ENCODE results near the gene CDKN2AIPNL. TPM values are rescaled to one million over a fixed set of nuclear protein-coding genes. Genes with fewer than 3 reads are reported as not detected.
"Not testable (repeated sequence)": the region's sequence is repeated elsewhere in the genome, so short reads cannot be mapped to it uniquely, and the experiment has no call there.

Gene CDKN2AIPNL
- total RNA-seq, 1 donor from 2014 or later, result 41.3 TPM

- DNase-seq, result no peak
- no peaks in the 10 kb centered on the region for H3K4me1 Mint-ChIP-seq (ENCODE audit: low read depth, unreplicated experiment)
- no peak overlapping the region for H3K27ac Mint-ChIP-seq (ENCODE audit: unreplicated experiment)
- no peaks in the 10 kb centered on the region for H3K27me3 Mint-ChIP-seq (ENCODE audit: unreplicated experiment)
- no peak for TF ChIP-seq CTCF (IDR thresholded peaks at IDR 0.05; ENCODE audit: partially characterized antibody, unreplicated experiment)
- H3K36me3 Mint-ChIP-seq (ENCODE audit: unreplicated experiment), result no peaks in the 10 kb centered on the region
- H3K9me3 Mint-ChIP-seq (ENCODE audit: unreplicated experiment), result no peaks in the 10 kb centered on the region
- no peak overlapping the region for H3K4me3 Mint-ChIP-seq (ENCODE audit: unreplicated experiment)
These were observed 27.5 kb downstream of the CDKN2AIPNL start for GRCh38 chr5:134383980-134384697.

- not testable (repeated sequence) for H3K4me3 Mint-ChIP-seq (ENCODE audit: unreplicated experiment); H3K27ac Mint-ChIP-seq (ENCODE audit: unreplicated experiment); DNase-seq; H3K27me3 Mint-ChIP-seq (ENCODE audit: unreplicated experiment); H3K9me3 Mint-ChIP-seq (ENCODE audit: unreplicated experiment); H3K36me3 Mint-ChIP-seq (ENCODE audit: unreplicated experiment); H3K4me1 Mint-ChIP-seq (ENCODE audit: low read depth, unreplicated experiment)
These were observed 29.5 kb downstream of the CDKN2AIPNL start for GRCh38 chr5:134382204-134382603.

GRCh38 chr5:134380346-134380745 is 31.3 kb downstream of the CDKN2AIPNL start:
- Mint-ChIP-seq H3K27ac (ENCODE audit: unreplicated experiment) (no peak overlapping the region), H3K9me3 (ENCODE audit: unreplicated experiment) (peaks cover 2% of the 10 kb centered on the region), H3K27me3 (ENCODE audit: unreplicated experiment) (no peaks in the 10 kb centered on the region), H3K36me3 (ENCODE audit: unreplicated experiment) (no peaks in the 10 kb centered on the region), H3K4me3 (ENCODE audit: unreplicated experiment) (no peak overlapping the region), H3K4me1 (ENCODE audit: low read depth, unreplicated experiment) (no peaks in the 10 kb centered on the region)
- TF ChIP-seq CTCF (IDR thresholded peaks at IDR 0.05; ENCODE audit: partially characterized antibody, unreplicated experiment), result no peak
- no peak for DNase-seq

- Mint-ChIP-seq H3K9me3 (ENCODE audit: unreplicated experiment) (peaks cover 18% of the 10 kb centered on the region), H3K4me1 (ENCODE audit: low read depth, unreplicated experiment) (peaks cover 2% of the 10 kb centered on the region), H3K27ac (ENCODE audit: unreplicated experiment) (no peak overlapping the region), H3K36me3 (ENCODE audit: unreplicated experiment) (no peaks in the 10 kb centered on the region), H3K27me3 (ENCODE audit: unreplicated experiment) (peaks cover 7% of the 10 kb centered on the region), H3K4me3 (ENCODE audit: unreplicated experiment) (no peak overlapping the region)
- DNase-seq, result no peak
- TF ChIP-seq CTCF (IDR thresholded peaks at IDR 0.05; ENCODE audit: partially characterized antibody, unreplicated experiment), result no peak
These were observed 37.4 kb downstream of the CDKN2AIPNL start for GRCh38 chr5:134374232-134374631.

DNA sequence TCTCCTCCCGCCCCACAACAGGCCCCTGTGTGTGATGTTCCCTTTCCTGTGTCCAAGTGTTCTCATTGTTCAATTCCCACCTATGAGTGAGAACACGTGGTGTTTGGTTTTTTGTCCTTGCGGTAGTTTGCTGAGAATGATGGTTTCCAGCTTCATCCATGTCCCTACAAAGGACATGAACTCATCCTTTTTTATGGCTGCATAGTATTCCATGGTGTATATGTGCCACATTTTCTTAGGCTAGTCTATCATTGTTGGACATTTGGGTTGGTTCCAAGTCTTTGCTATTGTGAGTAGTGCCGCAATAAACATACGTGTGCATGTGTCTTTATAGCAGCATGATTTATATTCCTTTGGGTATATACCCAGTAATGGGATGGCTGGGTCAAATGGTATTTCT is 38.0 kb downstream of the CDKN2AIPNL start:
- peaks cover 18% of the 10 kb centered on the region for H3K9me3 Mint-ChIP-seq (ENCODE audit: unreplicated experiment)
- H3K36me3 Mint-ChIP-seq (ENCODE audit: unreplicated experiment); H3K27ac Mint-ChIP-seq (ENCODE audit: unreplicated experiment); DNase-seq; H3K27me3 Mint-ChIP-seq (ENCODE audit: unreplicated experiment); H3K4me1 Mint-ChIP-seq (ENCODE audit: low read depth, unreplicated experiment): not testable (repeated sequence)
- peak overlapping the region; percentile 75 for H3K4me3 Mint-ChIP-seq (ENCODE audit: unreplicated experiment)

DNA sequence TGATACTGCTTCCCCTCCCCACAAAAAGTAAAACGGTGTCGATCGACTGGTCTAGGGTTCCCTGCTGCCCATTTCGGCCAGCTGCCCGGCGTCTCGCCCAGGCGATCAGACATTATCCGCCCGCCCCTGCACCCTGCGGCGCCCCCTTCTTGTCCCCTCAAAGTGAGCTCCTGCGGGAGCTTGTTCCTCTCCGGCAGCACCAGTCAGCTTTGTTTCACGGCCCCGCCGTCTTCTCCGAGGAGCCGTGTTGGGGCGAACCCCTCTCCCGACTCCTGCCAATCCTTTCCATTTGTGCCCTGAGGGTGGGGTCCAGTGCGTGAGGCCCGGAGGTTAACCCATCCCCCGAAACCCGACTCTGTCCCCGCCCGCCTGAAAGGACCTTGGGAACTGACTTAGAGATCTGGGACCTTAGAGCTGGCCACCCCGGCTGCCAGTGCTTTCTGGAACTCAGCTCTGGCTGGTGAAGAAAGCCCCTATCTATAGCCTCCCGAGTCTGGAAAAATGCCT is 39.8 kb downstream of the CDKN2AIPNL start:
- TF ChIP-seq CTCF (IDR thresholded peaks at IDR 0.05; ENCODE audit: partially characterized antibody, unreplicated experiment), result no peak
- peak overlapping the region; percentile 95 for H3K4me3 Mint-ChIP-seq (ENCODE audit: unreplicated experiment)
- peak; percentile 64 for DNase-seq
- H3K27me3 Mint-ChIP-seq (ENCODE audit: unreplicated experiment), result peaks cover 9% of the 10 kb centered on the region
- peaks cover 23% of the 10 kb centered on the region for H3K9me3 Mint-ChIP-seq (ENCODE audit: unreplicated experiment)
- H3K4me1 Mint-ChIP-seq (ENCODE audit: low read depth, unreplicated experiment), result peaks cover 5% of the 10 kb centered on the region
- peak overlapping the region; percentile 99 for H3K27ac Mint-ChIP-seq (ENCODE audit: unreplicated experiment)
- H3K36me3 Mint-ChIP-seq (ENCODE audit: unreplicated experiment), result no peaks in the 10 kb centered on the region
